ENCODE data around the gene FMNL1.

DNA sequence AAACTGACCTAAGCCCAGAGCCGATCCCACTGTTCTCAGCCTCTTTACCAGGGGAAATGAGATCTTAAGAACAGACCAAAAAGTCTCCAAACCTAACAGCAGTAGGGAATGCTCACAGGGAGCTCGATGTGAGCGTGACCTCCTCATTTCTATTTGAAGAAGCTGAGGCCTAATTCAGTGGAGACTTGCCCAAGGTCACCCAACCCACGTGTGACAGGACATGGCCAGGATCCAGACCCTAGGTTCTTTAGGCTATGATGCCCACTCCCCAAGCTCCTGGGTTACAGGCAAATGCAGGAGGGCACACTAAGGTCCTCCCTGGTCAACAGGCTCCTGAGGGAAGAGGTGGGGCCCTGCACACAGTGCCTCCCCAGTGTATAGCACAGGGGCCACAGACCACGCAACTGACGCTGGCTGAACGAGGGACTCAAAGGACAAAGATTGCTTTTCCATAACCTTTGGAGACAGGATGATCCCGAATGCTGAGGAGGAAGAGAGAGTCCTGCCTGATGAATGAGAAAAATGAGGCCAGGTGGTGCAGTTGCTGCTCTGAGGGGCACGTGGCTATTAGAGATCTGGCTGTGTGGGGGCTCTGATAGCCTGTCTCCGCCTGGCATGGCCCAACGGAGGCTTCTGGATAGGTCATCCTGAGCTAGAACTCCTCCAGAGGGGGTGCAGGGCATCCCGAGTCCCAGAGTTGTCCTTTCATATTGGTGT is 71.2 kb downstream of the FMNL1 start:
- no peak for TF ChIP-seq POLR2A (IDR thresholded peaks at IDR 0.05)
- TF ChIP-seq, protein P1, sequence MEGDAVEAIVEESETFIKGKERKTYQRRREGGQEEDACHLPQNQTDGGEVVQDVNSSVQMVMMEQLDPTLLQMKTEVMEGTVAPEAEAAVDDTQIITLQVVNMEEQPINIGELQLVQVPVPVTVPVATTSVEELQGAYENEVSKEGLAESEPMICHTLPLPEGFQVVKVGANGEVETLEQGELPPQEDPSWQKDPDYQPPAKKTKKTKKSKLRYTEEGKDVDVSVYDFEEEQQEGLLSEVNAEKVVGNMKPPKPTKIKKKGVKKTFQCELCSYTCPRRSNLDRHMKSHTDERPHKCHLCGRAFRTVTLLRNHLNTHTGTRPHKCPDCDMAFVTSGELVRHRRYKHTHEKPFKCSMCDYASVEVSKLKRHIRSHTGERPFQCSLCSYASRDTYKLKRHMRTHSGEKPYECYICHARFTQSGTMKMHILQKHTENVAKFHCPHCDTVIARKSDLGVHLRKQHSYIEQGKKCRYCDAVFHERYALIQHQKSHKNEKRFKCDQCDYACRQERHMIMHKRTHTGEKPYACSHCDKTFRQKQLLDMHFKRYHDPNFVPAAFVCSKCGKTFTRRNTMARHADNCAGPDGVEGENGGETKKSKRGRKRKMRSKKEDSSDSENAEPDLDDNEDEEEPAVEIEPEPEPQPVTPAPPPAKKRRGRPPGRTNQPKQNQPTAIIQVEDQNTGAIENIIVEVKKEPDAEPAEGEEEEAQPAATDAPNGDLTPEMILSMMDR (IDR thresholded peaks at IDR 0.05): no peak
